HUDEP-2 (cell line): ENCODE measurements around the gene ZDHHC11.
"Not testable (repeated sequence)": the region's sequence is repeated elsewhere in the genome, so short reads cannot be mapped to it uniquely, and the experiment has no call there.

Experiments used
- DNase-seq, 76 experiments: peaks; one replicate each; lab custom pipeline; 2025; ENCODE audit not compliant: unreplicated experiment in 76 of 76; lab: John Stamatoyannopoulos, UW

The ZDHHC11 gene

GRCh38 chr5:845676-846601 is 4.8 kb downstream of the ZDHHC11 start:
- not testable (repeated sequence) for DNase-seq

GRCh38 chr5:845031-845675 is 5.6 kb downstream of the ZDHHC11 start:
- DNase-seq: not testable (repeated sequence)

GRCh38 chr5:844426-844825 is 6.4 kb downstream of the ZDHHC11 start:
- DNase-seq: not testable (repeated sequence)

- DNase-seq: not testable (repeated sequence)
Measured at GRCh38 chr5:843926-844325, 6.9 kb downstream of the ZDHHC11 start.

GRCh38 chr5:843371-843770 is 7.4 kb downstream of the ZDHHC11 start:
- DNase-seq: not testable (repeated sequence)

- not testable (repeated sequence) for DNase-seq
Measured at GRCh38 chr5:842402-843221, 8.2 kb downstream of the ZDHHC11 start.

- DNase-seq: peak in 1 of 76 experiments; percentile 4
Measured at GRCh38 chr5:841531-842401, 9.0 kb downstream of the ZDHHC11 start.

- DNase-seq: not testable (repeated sequence)
Measured at GRCh38 chr5:840974-841435, 9.8 kb downstream of the ZDHHC11 start.

- DNase-seq: not testable (repeated sequence)
Measured at GRCh38 chr5:840118-840973, 10.4 kb downstream of the ZDHHC11 start.

- not testable (repeated sequence) for DNase-seq
Measured at GRCh38 chr5:838431-838851, 12.3 kb downstream of the ZDHHC11 start.

DNA sequence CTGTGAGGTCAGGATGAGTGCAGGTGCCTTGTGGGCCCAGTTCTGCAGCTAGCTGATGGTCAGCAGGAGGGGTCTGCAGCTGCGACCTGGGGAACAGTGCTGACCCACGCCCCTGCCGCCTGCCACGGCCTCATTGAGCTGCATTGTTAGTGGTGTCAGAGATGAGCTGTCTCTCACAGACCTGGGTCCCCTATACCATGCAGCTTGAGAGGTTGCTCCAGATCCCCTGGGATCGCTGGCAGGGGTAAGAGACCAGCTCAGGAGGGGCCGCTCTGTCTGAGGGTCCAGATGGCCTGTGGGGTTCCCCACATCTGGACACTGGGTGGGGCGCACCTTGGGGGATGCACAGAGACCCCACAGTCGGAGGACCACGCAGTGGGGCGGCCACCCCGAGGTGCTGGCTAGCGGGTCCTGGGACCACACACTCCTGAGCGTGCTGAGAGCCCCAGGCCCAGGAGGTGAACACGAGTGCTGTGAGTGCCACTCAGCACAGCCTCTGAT is 13.1 kb downstream of the ZDHHC11 start:
- not testable (repeated sequence) for DNase-seq

- DNase-seq: peak in 2 of 76 experiments; percentile 18 to 29
Measured at GRCh38 chr5:835933-836612, 14.7 kb downstream of the ZDHHC11 start.

- DNase-seq: not testable (repeated sequence)
Measured at GRCh38 chr5:834013-834412, 16.8 kb downstream of the ZDHHC11 start.

- not testable (repeated sequence) for DNase-seq
Measured at GRCh38 chr5:828194-828593, 22.6 kb downstream of the ZDHHC11 start.

DNA sequence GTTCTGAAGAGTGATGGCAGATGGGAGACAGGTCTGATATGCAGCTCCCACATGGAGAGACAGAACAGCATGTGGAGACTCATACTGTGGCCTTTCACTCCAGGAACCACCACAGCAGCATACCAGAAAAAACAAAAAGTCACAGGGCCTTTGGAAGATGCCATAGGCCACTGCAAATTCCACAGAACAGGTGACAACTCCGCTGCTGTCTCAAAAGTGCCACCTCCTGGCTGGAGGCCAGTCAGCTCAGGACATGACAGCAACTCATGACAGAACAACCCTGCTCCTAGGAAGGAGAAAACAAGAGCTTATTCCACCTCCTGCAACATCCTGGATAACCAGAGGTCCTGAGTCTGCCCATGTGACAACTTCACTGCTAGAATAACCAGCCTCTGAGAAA is 25.2 kb downstream of the ZDHHC11 start:
- not testable (repeated sequence) for DNase-seq

GRCh38 chr5:821504-821903 is 29.3 kb downstream of the ZDHHC11 start:
- DNase-seq: no peak

DNA sequence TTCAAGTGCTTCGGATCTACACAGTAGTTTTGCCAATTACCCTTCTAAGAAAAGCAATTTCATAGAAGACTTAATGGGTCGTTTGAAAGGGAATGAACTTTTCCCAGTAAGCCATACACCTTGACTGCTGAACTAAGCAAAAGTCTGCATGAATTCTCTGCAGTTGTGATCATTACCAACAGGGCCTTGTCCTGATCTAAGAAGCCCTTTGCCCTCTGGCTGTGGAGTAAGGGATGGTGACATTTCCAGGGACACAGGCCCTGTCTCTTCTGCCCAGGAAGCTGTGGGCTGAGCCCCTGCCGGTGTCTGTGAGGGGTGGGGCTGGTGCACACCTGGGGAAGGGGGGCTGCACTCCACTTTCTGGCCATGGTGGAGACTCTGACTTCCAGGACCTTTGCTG is 30.5 kb downstream of the ZDHHC11 start:
- no peak for DNase-seq

DNA sequence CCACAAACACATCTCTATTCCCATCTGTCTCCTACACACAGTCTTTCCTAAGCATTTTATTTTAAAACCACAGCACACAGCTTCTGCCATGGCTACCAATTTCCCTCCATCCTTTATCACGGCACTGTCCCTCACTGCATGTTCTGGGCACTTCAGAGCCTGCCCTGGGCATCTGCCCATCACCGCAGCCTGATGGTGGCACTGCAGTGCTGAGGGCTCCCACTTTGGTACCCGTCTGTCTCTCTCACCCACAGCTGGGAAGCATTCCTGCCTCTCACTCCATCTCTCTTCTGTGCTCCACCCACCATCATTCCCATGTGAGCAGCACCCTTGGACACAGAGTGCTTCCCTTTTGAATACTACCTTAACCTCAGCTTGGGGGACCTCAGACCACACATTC is 31.7 kb downstream of the ZDHHC11 start:
- DNase-seq: no peak
